H1 (cell line): Measurements from ENCODE around the gene AMHR2. TPM values are rescaled to one million over a fixed set of nuclear protein-coding genes. Genes with fewer than 3 reads are reported as not detected.
A peak's percentile ranks its signal among the peaks of the same experiment; 100 is the strongest.

Source experiments
- CTCF ChIA-PET: fragments of 300-600 bp; sonication (Branson Sonifier 250); formaldehyde crosslinking; loops from one replicate; lab custom pipeline; 2021; ENCODE audit not compliant: partially characterized antibody; lab: Charles Lee
- POLR2A ChIA-PET: fragments of 300-600 bp; sonication (Branson Sonifier 250); formaldehyde crosslinking; loops from one replicate; lab custom pipeline; 2021; ENCODE audit warnings: inconsistent platforms; ENCODE audit not compliant: partially characterized antibody; lab: Charles Lee
- DNase-seq, 2 experiments: peaks; one replicate each; pipeline versions ENCODE4 v3.0.0 to v3.0.0-alpha.2; 2010 to 2022; ENCODE audit warnings: low spot score in 2 of 2, low read depth in 1 of 2, mixed read lengths in 1 of 2
- FAIRE-seq: peaks from 2 replicates; lab custom pipeline; 2011; peaks lifted over from hg19 to GRCh38; lab: Jason Lieb, UNC
- H2AFZ ChIP-seq: 2 replicates; pipeline ENCODE4 v1.8.1; 2012; ENCODE audit warnings: low read length, inconsistent platforms
- H2AK5ac ChIP-seq: 2 replicates; pipeline ENCODE4 v1.6.1; 2013; ENCODE audit warnings: low read depth, low read length
- H2BK120ac ChIP-seq: replicated peaks from 2 replicates; pipeline ENCODE3; 2013; ENCODE audit warnings: low read depth, low read length, inconsistent platforms
- H2BK12ac ChIP-seq: 2 replicates; pipeline ENCODE4 v1.6.1; 2013; ENCODE audit warnings: low read depth, low read length
- H2BK15ac ChIP-seq: 2 replicates; pipeline ENCODE4 v1.6.1; 2013; ENCODE audit warnings: low read length
- H2BK20ac ChIP-seq: 2 replicates; pipeline ENCODE4 v1.6.1; 2013; ENCODE audit warnings: low read length
- H2BK5ac ChIP-seq: 2 replicates; pipeline ENCODE4 v1.6.1; 2013; ENCODE audit warnings: low read depth, low read length
- H3K14ac ChIP-seq: 2 replicates; pipeline ENCODE4 v1.6.1; 2013; ENCODE audit warnings: inconsistent platforms; ENCODE audit not compliant: insufficient read length
- H3K18ac ChIP-seq: 2 replicates; pipeline ENCODE4 v1.6.1; 2013; ENCODE audit warnings: low read length; ENCODE audit errors: extremely low read depth
- H3K23ac ChIP-seq: 2 replicates; pipeline ENCODE4 v1.6.1; 2013; ENCODE audit warnings: inconsistent platforms; ENCODE audit not compliant: insufficient read length
- H3K23me2 ChIP-seq: 2 replicates; pipeline ENCODE4 v1.6.1; 2013; ENCODE audit warnings: low read depth, low read length
- H3K27ac ChIP-seq: 2 replicates; pipeline ENCODE4 v1.6.1; 2011; ENCODE audit warnings: low read depth, low read length, inconsistent platforms
- H3K27me3 ChIP-seq, 4 experiments: replicated peaks in 1 of 4; 1 replicate in 1 of 4; 2 replicates in 3 of 4; pipeline versions ENCODE4 v1.6.1 to v1.8.1; 2011 to 2013; ENCODE audit warnings: low read length in 3 of 4, mild to moderate bottlenecking in 3 of 4, inconsistent platforms in 2 of 4, mixed read lengths in 2 of 4, moderate library complexity in 1 of 4; ENCODE audit not compliant: control insufficient read depth in 3 of 4, insufficient read depth in 3 of 4; ENCODE audit errors: extremely low read depth in 1 of 4
- H3K36me3 ChIP-seq, 4 experiments: 2 replicates each; pipeline versions ENCODE4 v1.6.1 to v1.8.1; 2011 to 2013; ENCODE audit warnings: mild to moderate bottlenecking in 4 of 4, low read length in 3 of 4, moderate library complexity in 2 of 4, control low read depth in 1 of 4, inconsistent platforms in 1 of 4; ENCODE audit not compliant: insufficient read depth in 4 of 4, control insufficient read depth in 2 of 4
- H3K4ac ChIP-seq: replicated peaks from 2 replicates; pipeline ENCODE3; 2013; ENCODE audit warnings: low read length, low read depth, mixed read lengths, inconsistent platforms; ENCODE audit not compliant: insufficient read length
- H3K4me1 ChIP-seq, 4 experiments: replicated peaks in 1 of 4; 1 replicate in 1 of 4; 2 replicates in 3 of 4; pipeline versions ENCODE4 v1.6.1 to v1.8.1; 2011 to 2013; ENCODE audit warnings: low read length in 3 of 4, inconsistent platforms in 2 of 4, mixed read lengths in 1 of 4; ENCODE audit not compliant: insufficient read depth in 4 of 4, control insufficient read depth in 3 of 4
- H3K4me2 ChIP-seq, 2 experiments: 2 replicates each; pipeline versions ENCODE4 v1.6.1 to v1.8.1; 2011 to 2013; ENCODE audit warnings: low read depth in 2 of 2, low read length in 2 of 2, control low read depth in 1 of 2, inconsistent platforms in 1 of 2, mild to moderate bottlenecking in 1 of 2; ENCODE audit not compliant: insufficient read depth in 1 of 2
- H3K4me3 ChIP-seq, 4 experiments: fragments of 200-600, 300-600 bp in 1 of 4; sonication (generic), shearing (Covaris generic), sonication (Bioruptor Twin) in 1 of 4; 2 replicates each; pipeline versions ENCODE4 v1.5.1 to v1.8.1; 2011 to 2016; ENCODE audit warnings: low read length in 4 of 4, low read depth in 3 of 4, control low read depth in 2 of 4, inconsistent platforms in 2 of 4, mild to moderate bottlenecking in 2 of 4, mixed read lengths in 1 of 4, moderate library complexity in 1 of 4; ENCODE audit not compliant: insufficient read depth in 2 of 4; ENCODE audit errors: extremely low read depth in 1 of 4
- H3K56ac ChIP-seq: replicated peaks from 2 replicates; pipeline ENCODE3; 2013; ENCODE audit warnings: low read depth, mild to moderate bottlenecking, mixed read lengths, low read length, inconsistent platforms; ENCODE audit not compliant: insufficient read length
- H3K79me1 ChIP-seq: 2 replicates; pipeline ENCODE4 v1.6.1; 2013; ENCODE audit warnings: low read depth, low read length, control low read depth
- H3K79me2 ChIP-seq, 2 experiments: 2 replicates each; pipeline versions ENCODE4 v1.6.1 to v1.8.1; 2012 to 2013; ENCODE audit warnings: low read length in 2 of 2, mild to moderate bottlenecking in 2 of 2, inconsistent platforms in 1 of 2; ENCODE audit not compliant: insufficient read depth in 2 of 2, control insufficient read depth in 1 of 2
- H3K9ac ChIP-seq, 4 experiments: replicated peaks in 1 of 4; 1 replicate in 1 of 4; 2 replicates in 3 of 4; pipeline versions ENCODE4 v1.6.1 to v1.8.1; 2011 to 2013; ENCODE audit warnings: low read depth in 3 of 4, low read length in 3 of 4, control low read depth in 2 of 4, mild to moderate bottlenecking in 2 of 4, moderate library complexity in 2 of 4, inconsistent platforms in 1 of 4; ENCODE audit errors: extremely low read depth in 1 of 4
- H3K9me3 ChIP-seq, 2 experiments: 2 replicates each; pipeline versions ENCODE4 v1.6.1 to v1.8.1; 2012 to 2013; ENCODE audit warnings: mild to moderate bottlenecking in 2 of 2, moderate library complexity in 2 of 2, control low read depth in 1 of 2, inconsistent platforms in 1 of 2, low read depth in 1 of 2, low read length in 1 of 2, mixed read lengths in 1 of 2; ENCODE audit not compliant: insufficient read depth in 2 of 2
- H4K20me1 ChIP-seq, 2 experiments: replicated peaks in 1 of 2; 2 replicates each; pipeline versions ENCODE3 to v1.8.1; 2011 to 2013; ENCODE audit warnings: inconsistent platforms in 2 of 2, low read length in 2 of 2, mild to moderate bottlenecking in 1 of 2; ENCODE audit not compliant: insufficient read depth in 2 of 2, control insufficient read depth in 1 of 2
- H4K5ac ChIP-seq: 2 replicates; pipeline ENCODE4 v1.6.1; 2013; ENCODE audit warnings: low read length, low read depth, mixed read lengths, inconsistent platforms; ENCODE audit not compliant: insufficient read length
- H4K8ac ChIP-seq: 2 replicates; pipeline ENCODE4 v1.8.0; 2013; ENCODE audit warnings: mild to moderate bottlenecking, moderate library complexity, low read length, inconsistent platforms; ENCODE audit not compliant: insufficient read depth; ENCODE audit errors: extremely low read depth
- H4K91ac ChIP-seq: replicated peaks from 2 replicates; pipeline ENCODE3; 2013; ENCODE audit warnings: low read length, mixed read lengths, inconsistent platforms; ENCODE audit not compliant: insufficient read length
- BACH1 ChIP-seq: IDR thresholded peaks from 2 replicates; pipeline ENCODE4 v1.6.1; 2012; ENCODE audit warnings: low read length, improper control_type of control experiment
- NANOG ChIP-seq: IDR thresholded peaks from 2 replicates; pipeline ENCODE4 v1.6.1; 2011; ENCODE audit warnings: low read length, low read depth, mild to moderate bottlenecking, inconsistent platforms; ENCODE audit not compliant: insufficient read depth, poor library complexity, severe bottlenecking
- POLR2A ChIP-seq, 2 experiments: IDR thresholded peaks; 1 replicate in 1 of 2; 2 replicates in 1 of 2; pipeline ENCODE4 v1.6.1; 2011; ENCODE audit warnings: low read depth in 2 of 2, low read length in 2 of 2, mild to moderate bottlenecking in 2 of 2; ENCODE audit errors: control extremely low read depth in 1 of 2
- POLR2AphosphoS5 ChIP-seq: IDR thresholded peaks from 2 replicates; pipeline ENCODE4 v1.6.1; 2011; ENCODE audit warnings: low read depth, low read length
- SIX5 ChIP-seq: IDR thresholded peaks from 2 replicates; pipeline ENCODE4 v1.6.1; 2011; ENCODE audit warnings: mild to moderate bottlenecking, low read depth, low read length
- WGBS, 2 experiments: shearing (Covaris generic) in 1 of 2; methylation state at CpG; one replicate each; pipeline versions ENCODE4 v1.1.6 to v1.1.7; 2013 to 2015; ENCODE audit warnings: low lambda C conversion rate in 2 of 2, mixed read lengths in 2 of 2, inconsistent platforms in 1 of 2, low coverage in 1 of 2, missing lambda C conversion rate in 1 of 2; ENCODE audit not compliant: insufficient replicate concordance in 2 of 2, insufficient coverage in 1 of 2, insufficient read length in 1 of 2; ENCODE audit errors: extremely low coverage in 1 of 2, missing lambda C conversion rate in 1 of 2; 5-methylcytosine and 5-hydroxymethylcytosine counted together
- polyA plus RNA-seq, 7 experiments: library from polyadenylated mRNA; depleted of rRNA in 3 of 7; stranded (reverse) in 5 of 7; unstranded in 2 of 7; fragments of >200 nt in 5 of 7; fragments of 200-250 nt in 2 of 7; gene quantifications; 1 replicate in 5 of 7; 2 replicates in 1 of 7; 4 replicates in 1 of 7; pipeline versions ENCODE4 v1.2.1 to v1.2.3, GENCODE V29; 2011 to 2013; ENCODE audit warnings: missing spikeins in 2 of 7, mixed read lengths in 2 of 7
- total RNA-seq: library from RNA; stranded (reverse); fragmentation: NEBNext Ultra II Directional; extraction: Animal tissue kit (Norgen Biotek cat#: 25700); gene quantifications from 2 replicates; pipeline ENCODE4 v1.2.1, GENCODE V29; 2021

The AMHR2 gene
- total and polyA plus RNA-seq, 2 of the 8 experiments (the other 6 are each of a cell fraction or from before 2014, with no cell fraction given) = 0.29 to 0.35 TPM

DNA sequence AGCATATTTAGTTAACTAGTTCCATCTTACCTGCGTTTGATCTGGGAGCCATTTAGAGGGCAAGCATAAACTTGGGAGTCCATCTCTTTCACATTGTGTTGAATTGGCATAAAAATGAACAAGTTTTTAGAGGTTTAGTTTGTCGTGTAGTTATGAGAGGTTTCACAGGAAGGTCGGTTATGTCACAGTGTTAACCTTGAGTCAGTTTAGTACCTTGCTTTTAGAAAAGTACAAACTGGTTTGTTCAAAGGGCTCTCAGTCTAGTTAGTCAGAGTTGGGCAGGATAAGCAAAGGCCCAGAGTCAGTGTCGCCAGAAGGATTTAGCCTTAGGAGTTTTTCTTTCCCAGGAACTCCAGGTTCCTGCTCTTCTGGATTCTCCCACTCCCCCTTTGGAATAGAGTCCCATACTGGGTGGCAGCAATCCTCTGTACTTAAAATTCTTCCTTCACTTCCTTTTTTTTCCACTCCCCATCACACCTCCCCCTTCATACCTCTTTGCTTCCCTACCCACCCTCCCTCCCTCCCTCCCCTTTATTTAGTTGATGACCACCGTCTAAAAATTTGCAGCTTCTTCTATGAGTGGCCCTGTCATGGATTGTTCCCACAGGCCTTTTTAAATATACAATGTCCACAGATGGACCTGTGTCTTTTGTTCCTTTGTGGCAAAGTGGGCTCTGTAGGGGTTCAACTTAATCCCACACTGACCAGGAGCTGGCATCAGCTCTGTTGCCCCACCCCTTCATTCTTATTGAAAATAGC is 40.3 kb downstream of the AMHR2 start:
- Histone ChIP-seq H3K18ac (no peak overlapping the region), H2BK15ac (no peak overlapping the region), H2BK20ac (no peak overlapping the region), H3K4me2 (no peak overlapping the region), H3K79me1 (peaks cover 7% of the 10 kb centered on the region), H3K9ac (no peak overlapping the region), H4K8ac (no peak overlapping the region), H3K23me2 (no peaks in the 10 kb centered on the region; the same call in 1 of the 2 replicates), H2AFZ (no peak overlapping the region), H2BK120ac (no peak overlapping the region), H3K9me3 (no peaks in the 10 kb centered on the region), H3K56ac (no peak overlapping the region), H3K4me1 (peaks cover 0 to 10% (median under 1%) of the 10 kb centered on the region in 4 experiments; a peak in 3 of 7 replicates), H3K27ac (no peak overlapping the region), H2BK12ac (no peak overlapping the region), H3K14ac (no peak overlapping the region), H4K5ac (no peak overlapping the region), H3K4me3 (no peak overlapping the region), H3K4ac (no peak overlapping the region), H4K20me1 (peaks cover 35 to 54% of the 10 kb centered on the region in 2 experiments), H2AK5ac (no peak overlapping the region), H3K27me3 (no peaks in the 10 kb centered on the region), H4K91ac (no peak overlapping the region), H2BK5ac (no peak overlapping the region), H3K23ac (no peak overlapping the region), H3K36me3 (peaks cover 88 to 100% (median 95%) of the 10 kb centered on the region in 4 experiments), H3K79me2 (peaks cover 0 to 77% of the 10 kb centered on the region in 2 experiments; a peak in 3 of 4 replicates)
- TF ChIP-seq POLR2A (IDR thresholded peaks at IDR 0.05; ENCODE audit: control extremely low read depth in 1 of 2, low read depth in 2 of 2, low read length in 2 of 2) (peak; percentile 33 to 54; a peak in 2 of 3 replicates), POLR2AphosphoS5 (peak; percentile 4; the same call in 1 of the 2 replicates), SIX5 (no peak), BACH1 (no peak), NANOG (no peak)
- DNase-seq (no peak), FAIRE-seq (no peak)
- WGBS, 2 experiments = 84% methylated on average over 4 of the region's 5 CpGs; no CpG with 5 or more reads in 1 of the 2 experiments
- CTCF ChIA-PET = interaction anchor here (0.6 to 6.4 kb wide), 6 partner anchors 9 to 59 kb away, joined by 3 to 57 read pairs (median 6); no protein-coding TSS in a partner anchor
- POLR2A ChIA-PET = interaction anchor here (0.7 to 67.0 kb wide), 10 partner anchors 4 to 208 kb away, joined by 3 to 3397 read pairs (median 4); partner anchors contain the start of genes AAAS, MAP3K12, NPFF and PCBP2
